SK-N-SH (cell line): Measurements from ENCODE around the gene QSOX2. TPM values are rescaled to one million over a fixed set of nuclear protein-coding genes. Genes with fewer than 3 reads are reported as not detected.

Source experiments
- CTCF ChIA-PET: fragments of 300-600, 350-600 bp; formaldehyde crosslinking; extraction: SDS; loops from one replicate; lab custom pipeline; 2021; lab: Yijun Ruan, JAX
- POLR2A ChIA-PET: fragments of 350-600 bp; sonication (Branson Sonifier 250); formaldehyde crosslinking; extraction: SDS; loops from one replicate; lab custom pipeline; 2020; ENCODE audit warnings: antibody characterized with exemption, inconsistent platforms; lab: Yijun Ruan, JAX
- DNase-seq: peaks from one replicate; pipeline ENCODE4 v3.0.0; 2012
- H2AFZ ChIP-seq: fragments of 200-600 bp; sonication (generic); 2 replicates; pipeline ENCODE4 v1.8.1; 2016; ENCODE audit warnings: antibody characterized with exemption, mild to moderate bottlenecking, low read depth
- H3F3A ChIP-seq: fragments of 200-600 bp; sonication (generic); replicated peaks from 2 replicates; pipeline ENCODE3; 2016; ENCODE audit warnings: antibody characterized with exemption, mild to moderate bottlenecking; ENCODE audit not compliant: insufficient read depth
- H3K27ac ChIP-seq, 2 experiments: fragments of 200-500 bp in 1 of 2; fragments of 200-600 bp in 1 of 2; sonication (Bioruptor generic) in 1 of 2; sonication (generic), shearing (Covaris generic) in 1 of 2; 2 replicates each; pipeline versions ENCODE4 v1.5.1 to v1.6.1; 2014 to 2016; ENCODE audit warnings: low read depth in 2 of 2, inconsistent platforms in 1 of 2, low read length in 1 of 2, mild to moderate bottlenecking in 1 of 2, mixed read lengths in 1 of 2
- H3K27me3 ChIP-seq: fragments of 200-600 bp; sonication (generic), shearing (Covaris generic); 2 replicates; pipeline ENCODE4 v1.6.1; 2016; ENCODE audit warnings: mixed run types; ENCODE audit not compliant: insufficient read depth
- H3K36me3 ChIP-seq, 2 experiments: fragments of 200-500 bp in 1 of 2; fragments of 200-600 bp in 1 of 2; sonication (Bioruptor generic) in 1 of 2; sonication (generic) in 1 of 2; replicated peaks in 1 of 2; 2 replicates each; pipeline versions ENCODE3 to v1.5.1; 2014 to 2016; ENCODE audit warnings: low read length in 1 of 2, mild to moderate bottlenecking in 1 of 2; ENCODE audit not compliant: insufficient read depth in 2 of 2, control insufficient read depth in 1 of 2
- H3K4me1 ChIP-seq, 2 experiments: fragments of 200-500 bp in 1 of 2; fragments of 200-600 bp in 1 of 2; sonication (Bioruptor generic) in 1 of 2; sonication (generic), shearing (Covaris generic) in 1 of 2; 2 replicates each; pipeline versions ENCODE4 v1.5.1 to v1.6.1; 2014 to 2016; ENCODE audit warnings: low read depth in 1 of 2, low read length in 1 of 2, mixed run types in 1 of 2; ENCODE audit not compliant: insufficient read depth in 2 of 2, control insufficient read depth in 1 of 2
- H3K4me2 ChIP-seq: fragments of 200-600 bp; sonication (generic), shearing (Covaris generic); 2 replicates; pipeline ENCODE4 v1.6.1; 2017; ENCODE audit warnings: mixed run types
- H3K4me3 ChIP-seq, 2 experiments: fragments of 200-500 bp in 1 of 2; fragments of 200-600 bp in 1 of 2; sonication (Bioruptor generic) in 1 of 2; sonication (generic), shearing (Covaris generic) in 1 of 2; 2 replicates each; pipeline versions ENCODE4 v1.5.1 to v1.8.1; 2014 to 2016; ENCODE audit warnings: low read depth in 2 of 2, inconsistent platforms in 1 of 2, low read length in 1 of 2, mild to moderate bottlenecking in 1 of 2, mixed read lengths in 1 of 2, moderate library complexity in 1 of 2
- H3K79me2 ChIP-seq: fragments of 200-600 bp; sonication (generic); 2 replicates; pipeline ENCODE4 v1.8.1; 2017; ENCODE audit warnings: mild to moderate bottlenecking; ENCODE audit not compliant: insufficient read depth
- H3K9ac ChIP-seq: fragments of 200-600 bp; sonication (generic); 2 replicates; pipeline ENCODE4 v1.6.1; 2017; ENCODE audit warnings: mixed run types
- H3K9me2 ChIP-seq: fragments of 200-600 bp; sonication (generic); 2 replicates; pipeline ENCODE4 v1.6.1; 2017; ENCODE audit warnings: mixed run types
- H3K9me3 ChIP-seq: fragments of 200-600 bp; sonication (generic); 2 replicates; pipeline ENCODE4 v1.6.1; 2017; ENCODE audit warnings: mixed run types, mild to moderate bottlenecking, moderate library complexity
- H4K20me1 ChIP-seq: fragments of 200-600 bp; sonication (generic); 2 replicates; pipeline ENCODE4 v1.6.1; 2017; ENCODE audit warnings: mild to moderate bottlenecking, mixed run types; ENCODE audit not compliant: insufficient read depth
- FOXJ3 ChIP-seq: sonication (generic); formaldehyde crosslinking; IDR thresholded peaks from 2 replicates; pipeline ENCODE4 v1.5.1; 2020; ENCODE audit warnings: mild to moderate bottlenecking, missing genetic modification reagents
- MEF2A ChIP-seq: IDR thresholded peaks from 2 replicates; pipeline ENCODE4 v1.4.0; 2012; ENCODE audit warnings: low read depth, borderline replicate concordance
- NFIC ChIP-seq: IDR thresholded peaks from 2 replicates; pipeline ENCODE4 v1.4.0; 2012; ENCODE audit warnings: borderline replicate concordance
- RCOR1 ChIP-seq: fragments of 150-350 bp; IDR thresholded peaks from 2 replicates; pipeline ENCODE4 v1.6.1; 2017; ENCODE audit warnings: antibody characterized with exemption, low read length
- TEAD4 ChIP-seq: IDR thresholded peaks from 2 replicates; pipeline ENCODE4 v1.4.0; 2012; ENCODE audit warnings: mild to moderate bottlenecking, borderline replicate concordance; ENCODE audit not compliant: insufficient read depth
- WGBS: methylation state at CpG from one replicate; pipeline ENCODE4 v1.1.6; 2017; ENCODE audit warnings: low lambda C conversion rate; 5-methylcytosine and 5-hydroxymethylcytosine counted together
- polyA plus RNA-seq, 3 experiments: library from polyadenylated mRNA; depleted of rRNA; stranded (reverse); fragments of >200 nt; gene quantifications; 2 replicates each; pipeline ENCODE4 v1.2.3, GENCODE V29; 2012
- TF ChIP-seq, protein P1 (sequence below): IDR thresholded peaks from 2 replicates; pipeline ENCODE4; 2012
- TF ChIP-seq, protein P2 (sequence below): fragments of 200-600 bp; sonication (generic); IDR thresholded peaks from 2 replicates; pipeline ENCODE4 v1.6.1; 2017; ENCODE audit warnings: antibody characterized with exemption, mild to moderate bottlenecking, moderate library complexity

The QSOX2 gene
- polyA plus RNA-seq, 1 of the 3 experiments (the other 2 are of a cell fraction): 26.6 TPM

DNA sequence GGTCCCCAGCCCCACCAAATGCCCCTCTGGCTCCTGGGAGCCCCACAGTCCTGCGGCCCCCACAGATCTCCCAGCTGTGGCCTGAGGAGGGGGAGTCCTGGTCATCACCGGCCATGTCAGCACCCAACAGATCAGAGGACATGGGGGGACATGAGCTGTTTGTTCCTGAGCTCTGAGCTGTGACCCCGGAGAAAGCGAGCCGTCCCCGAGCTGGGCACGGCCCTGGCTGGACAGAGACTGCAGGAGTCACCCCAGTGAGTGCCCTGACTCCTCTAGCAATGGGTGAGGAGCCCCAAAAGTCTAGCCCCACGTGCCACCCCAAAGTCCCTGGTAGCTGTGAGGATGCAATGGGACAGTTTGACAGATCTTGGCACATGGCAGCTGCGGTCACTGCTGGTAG lies 32.6 kb upstream of the QSOX2 start (continued):
- TF ChIP-seq FOXJ3 (CRISPR knock-in tag): no peak
- TF ChIP-seq RCOR1: no peak
- TF ChIP-seq TEAD4: no peak
- TF ChIP-seq, protein P1, sequence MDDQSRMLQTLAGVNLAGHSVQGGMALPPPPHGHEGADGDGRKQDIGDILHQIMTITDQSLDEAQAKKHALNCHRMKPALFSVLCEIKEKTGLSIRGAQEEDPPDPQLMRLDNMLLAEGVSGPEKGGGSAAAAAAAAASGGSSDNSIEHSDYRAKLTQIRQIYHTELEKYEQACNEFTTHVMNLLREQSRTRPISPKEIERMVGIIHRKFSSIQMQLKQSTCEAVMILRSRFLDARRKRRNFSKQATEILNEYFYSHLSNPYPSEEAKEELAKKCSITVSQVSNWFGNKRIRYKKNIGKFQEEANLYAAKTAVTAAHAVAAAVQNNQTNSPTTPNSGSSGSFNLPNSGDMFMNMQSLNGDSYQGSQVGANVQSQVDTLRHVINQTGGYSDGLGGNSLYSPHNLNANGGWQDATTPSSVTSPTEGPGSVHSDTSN: no peak
- TF ChIP-seq MEF2A: no peak

DNA sequence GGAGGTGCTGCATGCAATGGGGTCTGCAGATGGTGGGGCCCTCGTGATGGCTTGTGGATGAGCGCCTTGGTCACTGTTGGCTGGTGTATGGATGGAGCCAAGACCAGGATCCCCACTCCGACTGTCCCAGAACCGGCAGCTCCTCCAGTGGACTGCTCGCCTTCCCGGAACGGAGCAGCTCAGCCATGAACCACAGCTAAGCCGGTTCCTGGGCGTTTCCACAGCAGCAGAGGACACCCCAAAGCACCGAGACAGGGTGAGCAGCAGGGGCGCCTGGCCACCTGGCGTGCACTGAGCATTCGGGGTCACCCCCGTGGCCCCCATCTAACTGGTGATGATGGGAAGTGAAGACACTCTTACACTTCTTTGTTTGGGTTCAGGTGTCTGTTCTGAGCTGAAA lies 32.1 kb upstream of the QSOX2 start:
- Histone ChIP-seq H3K79me2 (no peaks in the 10 kb centered on the region), H3K36me3 (no peaks in the 10 kb centered on the region), H3K27me3 (peaks cover 46% of the 10 kb centered on the region), H3K4me3 (no peak overlapping the region), H3K9ac (no peak overlapping the region), H4K20me1 (no peaks in the 10 kb centered on the region), H3K4me1 (no peaks in the 10 kb centered on the region; a peak in 1 of 4 replicates), H3K27ac (no peak overlapping the region), H3K4me2 (no peak overlapping the region), H3K9me3 (no peaks in the 10 kb centered on the region), H3F3A (no peaks in the 10 kb centered on the region), H3K9me2 (no peaks in the 10 kb centered on the region), H2AFZ (no peak overlapping the region)
- TF ChIP-seq, protein P2, sequence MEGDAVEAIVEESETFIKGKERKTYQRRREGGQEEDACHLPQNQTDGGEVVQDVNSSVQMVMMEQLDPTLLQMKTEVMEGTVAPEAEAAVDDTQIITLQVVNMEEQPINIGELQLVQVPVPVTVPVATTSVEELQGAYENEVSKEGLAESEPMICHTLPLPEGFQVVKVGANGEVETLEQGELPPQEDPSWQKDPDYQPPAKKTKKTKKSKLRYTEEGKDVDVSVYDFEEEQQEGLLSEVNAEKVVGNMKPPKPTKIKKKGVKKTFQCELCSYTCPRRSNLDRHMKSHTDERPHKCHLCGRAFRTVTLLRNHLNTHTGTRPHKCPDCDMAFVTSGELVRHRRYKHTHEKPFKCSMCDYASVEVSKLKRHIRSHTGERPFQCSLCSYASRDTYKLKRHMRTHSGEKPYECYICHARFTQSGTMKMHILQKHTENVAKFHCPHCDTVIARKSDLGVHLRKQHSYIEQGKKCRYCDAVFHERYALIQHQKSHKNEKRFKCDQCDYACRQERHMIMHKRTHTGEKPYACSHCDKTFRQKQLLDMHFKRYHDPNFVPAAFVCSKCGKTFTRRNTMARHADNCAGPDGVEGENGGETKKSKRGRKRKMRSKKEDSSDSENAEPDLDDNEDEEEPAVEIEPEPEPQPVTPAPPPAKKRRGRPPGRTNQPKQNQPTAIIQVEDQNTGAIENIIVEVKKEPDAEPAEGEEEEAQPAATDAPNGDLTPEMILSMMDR: 0 out of 2 replicates have a peak, but pooled peaks have one; percentile 12
- no peak for TF ChIP-seq TEAD4
- CTCF ChIA-PET: interaction anchor here (0.6 to 3.6 kb wide), 8 partner anchors 10 to 480 kb away, joined by 3 to 14 read pairs (median 4); no protein-coding TSS in a partner anchor
- DNase-seq: no peak
- POLR2A ChIA-PET: no interaction called here
- WGBS: 35% methylated on average over 7 of the region's 14 CpGs

DNA sequence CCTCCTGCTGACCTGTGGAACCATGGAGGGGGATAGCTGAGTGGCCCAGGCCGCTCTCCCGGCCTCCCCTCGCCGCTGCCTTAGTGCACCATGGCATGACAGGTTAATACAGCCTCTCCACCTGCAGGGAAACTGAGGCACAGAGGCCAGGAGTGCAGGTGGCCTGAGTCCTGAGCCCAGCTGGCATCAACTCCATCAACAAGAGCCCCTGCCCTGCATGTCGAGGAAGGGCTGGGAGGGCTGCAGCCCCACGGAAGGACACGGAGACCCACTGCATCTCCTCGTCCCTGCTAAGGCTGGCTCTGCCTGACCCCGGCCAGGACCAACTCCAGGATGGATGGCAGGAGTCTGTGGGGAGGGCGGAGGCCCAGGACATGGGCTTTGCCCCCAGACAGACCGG lies 31.1 kb upstream of the QSOX2 start:
- H3K9me2 ChIP-seq: no peaks in the 10 kb centered on the region
- no peak overlapping the region for H3K27ac ChIP-seq
- WGBS: 30% methylated on average over 7 of the region's 11 CpGs
- no peaks in the 10 kb centered on the region for H3K9me3 ChIP-seq
- TF ChIP-seq, protein P2: no peak
- no peak for TF ChIP-seq NFIC
- H4K20me1 ChIP-seq: no peaks in the 10 kb centered on the region
- H3K27me3 ChIP-seq: peaks cover 46% of the 10 kb centered on the region
- H3K4me2 ChIP-seq: no peak overlapping the region
- ChIA-PET POLR2A (interaction anchor here (0.6 kb wide), 1 partner anchor 251 kb away, joined by 3 read pairs; no protein-coding TSS in a partner anchor), CTCF (interaction anchor here (0.6 to 3.6 kb wide), 8 partner anchors 7 to 141 kb away, joined by 3 to 14 read pairs (median 4); no protein-coding TSS in a partner anchor)
- H3F3A ChIP-seq: no peaks in the 10 kb centered on the region
- H3K79me2 ChIP-seq: no peaks in the 10 kb centered on the region
- no peak overlapping the region for H3K4me3 ChIP-seq
- no peak for DNase-seq
- H3K9ac ChIP-seq: no peak overlapping the region
- H3K4me1 ChIP-seq: no peaks in the 10 kb centered on the region
- no peaks in the 10 kb centered on the region for H3K36me3 ChIP-seq
- H2AFZ ChIP-seq: no peak overlapping the region
